Ureter (tissue), 1 donor: ENCODE measurements around the gene DEF6. TPM values are rescaled to one million over a fixed set of nuclear protein-coding genes. Genes with fewer than 3 reads are reported as not detected.

ENCODE experiments used
- total RNA-seq: library from RNA; stranded (reverse); gene quantifications from one replicate; pipeline ENCODE4 v1.2.4, GENCODE V29; 2023
- donor health status: DM: yes; HTN: yes; CAD: no.

The DEF6 gene
- total RNA-seq, 1 donor from 2014 or later, result 28.0 TPM

Other genes with a start within 250 kb of the DEF6 start
- not detected for gene TCP11, start 156.5 kb upstream of the DEF6 start, total RNA-seq
- 10.0 TPM for gene SCUBE3, start 83.9 kb upstream of the DEF6 start, total RNA-seq
- gene ZNF76, start 38.1 kb upstream of the DEF6 start, total RNA-seq, result 53.4 TPM
- gene PPARD, start 44.7 kb downstream of the DEF6 start, total RNA-seq, result 31.2 TPM
- gene FANCE, start 154.5 kb downstream of the DEF6 start, total RNA-seq, result 5.5 TPM
- gene RPL10A, start 170.6 kb downstream of the DEF6 start, total RNA-seq, result 2,073 TPM
- gene TEAD3, start 199.3 kb downstream of the DEF6 start, total RNA-seq, result 60.3 TPM
- gene TULP1, start 215.1 kb downstream of the DEF6 start, total RNA-seq, result 0.83 TPM